WERI-Rb-1 (cell line): Measurements from ENCODE around the gene PADI4.

Experiments used
- DNase-seq: peaks from one replicate; pipeline ENCODE4 v3.0.0-alpha.2; 2020
- H3K27ac ChIP-seq: fragments of 250-450 bp; sonication (Bioruptor Pico); 2 replicates; pipeline ENCODE4 v1.5.1; 2020; ENCODE audit warnings: mild to moderate bottlenecking, moderate library complexity
- H3K27me3 ChIP-seq: fragments of 250-450 bp; sonication (Bioruptor Pico); 2 replicates; pipeline ENCODE4 v1.5.1; 2021; ENCODE audit warnings: mild to moderate bottlenecking, low read depth, moderate library complexity; ENCODE audit not compliant: insufficient read depth, severe bottlenecking
- H3K36me3 ChIP-seq: fragments of 250-450 bp; sonication (Bioruptor Pico); 2 replicates; pipeline ENCODE4 v1.5.1; 2020; ENCODE audit warnings: mild to moderate bottlenecking, moderate library complexity
- H3K4me3 ChIP-seq: 2 replicates; pipeline ENCODE4 v1.5.1; 2011; ENCODE audit warnings: low read depth, mild to moderate bottlenecking, control low read depth, low read length
- H3K9me3 ChIP-seq: fragments of 250-450 bp; sonication (Bioruptor Pico); 2 replicates; pipeline ENCODE4 v1.5.1; 2021; ENCODE audit warnings: mild to moderate bottlenecking, moderate library complexity; ENCODE audit not compliant: severe bottlenecking
- CTCF ChIP-seq: IDR thresholded peaks from 2 replicates; pipeline ENCODE4 v1.5.1; 2011; ENCODE audit warnings: low read depth, mild to moderate bottlenecking, control low read depth, inconsistent platforms, low read length

PADI4 gene

GRCh38 chr1:17307946-17308345, at the start of gene PADI4:
PADI4 (plus strand) TSS chr1:17308197; CDS start chr1:17308223, 26 bp downstream.
- no peak within 1 kb of the TSS for H3K27ac ChIP-seq
- no peak within 1 kb of the TSS for H3K4me3 ChIP-seq
- DNase-seq: no peak
- no peak for TF ChIP-seq CTCF
- H3K9me3 ChIP-seq: no peaks in the 10 kb centered on the region
- H3K27me3 ChIP-seq: no peaks in the 10 kb centered on the region
- no peaks in the 10 kb centered on the region for H3K36me3 ChIP-seq

- TF ChIP-seq CTCF: no peak
- DNase-seq: peak; percentile 37
- H3K36me3 ChIP-seq: no peaks in the 10 kb centered on the region
- peak overlapping the region; percentile 21 for H3K27ac ChIP-seq
- H3K9me3 ChIP-seq: no peaks in the 10 kb centered on the region
- no peaks in the 10 kb centered on the region for H3K27me3 ChIP-seq
- H3K4me3 ChIP-seq: no peak overlapping the region
Measured at GRCh38 chr1:17258758-17259130, 49.3 kb upstream of the PADI4 start.

- H3K27me3 ChIP-seq: no peaks in the 10 kb centered on the region
- no peak overlapping the region for H3K4me3 ChIP-seq
- peak overlapping the region; percentile 21 for H3K27ac ChIP-seq
- no peak for TF ChIP-seq CTCF
- no peaks in the 10 kb centered on the region for H3K36me3 ChIP-seq
- H3K9me3 ChIP-seq: no peaks in the 10 kb centered on the region
- peak; percentile 81 for DNase-seq
Measured at GRCh38 chr1:17259233-17259873, 48.6 kb upstream of the PADI4 start.

- Histone ChIP-seq H3K9me3 (no peaks in the 10 kb centered on the region), H3K4me3 (no peak overlapping the region), H3K27ac (no peak overlapping the region), H3K27me3 (no peaks in the 10 kb centered on the region), H3K36me3 (no peaks in the 10 kb centered on the region)
- no peak for TF ChIP-seq CTCF
- DNase-seq: no peak
Measured at GRCh38 chr1:17260264-17260663, 47.7 kb upstream of the PADI4 start.

- Histone ChIP-seq H3K27me3 (no peaks in the 10 kb centered on the region), H3K9me3 (no peaks in the 10 kb centered on the region), H3K27ac (no peak overlapping the region), H3K36me3 (no peaks in the 10 kb centered on the region), H3K4me3 (no peak overlapping the region)
- DNase-seq: no peak
- no peak for TF ChIP-seq CTCF
Measured at GRCh38 chr1:17260738-17261137, 47.3 kb upstream of the PADI4 start.

- no peak for TF ChIP-seq CTCF
- no peak for DNase-seq
- H3K36me3 ChIP-seq: no peaks in the 10 kb centered on the region
- no peaks in the 10 kb centered on the region for H3K9me3 ChIP-seq
- H3K27ac ChIP-seq: no peak overlapping the region
- H3K27me3 ChIP-seq: no peaks in the 10 kb centered on the region
- no peak overlapping the region for H3K4me3 ChIP-seq
Measured at GRCh38 chr1:17263936-17264335, 44.1 kb upstream of the PADI4 start.
